Effector CD4-positive, alpha-beta T cell (primary cell): ENCODE data around the gene ARHGAP32.
"Not testable (repeated sequence)": the region's sequence is repeated elsewhere in the genome, so short reads cannot be mapped to it uniquely, and the experiment has no call there.

Experiments used
- DNase-seq: peaks from one replicate; pipeline ENCODE4 v3.0.0-alpha.2; 2020

Gene ARHGAP32

DNA sequence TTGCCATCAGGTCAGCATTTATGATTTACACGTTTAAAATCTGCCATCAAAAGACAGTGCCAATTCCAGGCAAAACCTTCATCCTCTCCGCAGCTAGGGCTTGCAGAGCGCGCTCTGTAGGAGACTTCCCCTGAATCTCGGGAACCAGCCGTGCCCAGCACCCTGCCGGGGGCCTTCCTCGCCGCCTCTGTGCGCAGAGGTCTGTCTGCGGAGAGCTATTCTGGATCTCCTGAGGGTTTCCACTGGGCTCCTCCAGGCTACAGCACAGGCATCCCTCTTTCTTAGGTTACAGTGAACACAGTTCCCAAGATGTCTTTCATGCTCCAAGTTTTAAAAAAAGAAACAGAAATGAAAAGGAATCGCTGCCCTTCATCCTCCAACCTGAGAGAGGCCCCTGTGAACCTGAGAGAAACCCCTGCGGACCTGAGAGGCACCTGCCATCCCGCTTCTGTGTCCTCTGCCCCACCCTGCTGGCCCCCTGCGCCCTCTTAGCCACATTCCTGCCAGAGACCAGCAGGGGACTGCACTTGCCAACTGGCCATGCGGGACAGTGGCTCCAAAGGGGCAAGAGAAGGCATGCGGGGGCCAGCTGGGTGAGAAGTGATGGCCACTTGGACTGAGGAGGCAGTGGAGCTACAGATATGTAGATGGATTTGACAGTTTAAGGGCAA is 265.6 kb downstream of the ARHGAP32 start:
- no peak for DNase-seq

DNA sequence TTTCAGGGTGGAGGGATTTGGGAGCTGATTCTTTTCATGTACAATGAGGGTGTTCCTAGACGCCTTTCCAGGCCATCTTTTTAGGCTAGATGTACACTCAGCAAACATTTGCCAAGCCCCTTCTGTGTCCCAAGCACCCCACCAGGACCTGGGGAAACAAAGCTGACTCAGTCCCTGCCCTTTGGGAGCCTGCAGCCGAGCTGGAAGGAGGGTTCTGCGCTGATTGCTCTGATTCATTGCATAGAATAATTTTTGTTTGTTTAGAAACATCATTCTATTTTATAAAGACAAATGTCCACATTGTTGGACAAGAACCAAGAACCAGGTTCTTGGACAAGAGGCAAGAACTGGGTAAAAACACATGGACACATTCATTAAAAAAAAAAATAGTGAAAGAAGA is 266.1 kb downstream of the ARHGAP32 start:
- DNase-seq = no peak

DNA sequence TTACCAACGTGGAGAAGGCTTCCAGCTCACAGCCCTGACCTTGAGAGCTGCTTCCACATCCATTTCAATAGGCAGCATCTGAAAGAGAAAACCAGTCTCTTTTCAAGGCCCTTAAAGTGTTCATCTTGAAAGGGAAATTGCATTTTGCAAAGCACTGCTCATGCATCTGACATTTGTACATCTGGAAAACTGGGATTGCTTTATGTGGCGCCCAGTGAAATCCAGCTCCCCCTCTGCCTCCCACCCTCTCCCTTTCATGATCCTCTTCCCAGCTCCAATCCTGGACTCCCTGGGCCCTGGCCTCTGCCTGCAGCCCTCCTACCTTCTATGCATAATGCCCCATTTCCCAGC is 266.9 kb downstream of the ARHGAP32 start:
- no peak for DNase-seq

DNA sequence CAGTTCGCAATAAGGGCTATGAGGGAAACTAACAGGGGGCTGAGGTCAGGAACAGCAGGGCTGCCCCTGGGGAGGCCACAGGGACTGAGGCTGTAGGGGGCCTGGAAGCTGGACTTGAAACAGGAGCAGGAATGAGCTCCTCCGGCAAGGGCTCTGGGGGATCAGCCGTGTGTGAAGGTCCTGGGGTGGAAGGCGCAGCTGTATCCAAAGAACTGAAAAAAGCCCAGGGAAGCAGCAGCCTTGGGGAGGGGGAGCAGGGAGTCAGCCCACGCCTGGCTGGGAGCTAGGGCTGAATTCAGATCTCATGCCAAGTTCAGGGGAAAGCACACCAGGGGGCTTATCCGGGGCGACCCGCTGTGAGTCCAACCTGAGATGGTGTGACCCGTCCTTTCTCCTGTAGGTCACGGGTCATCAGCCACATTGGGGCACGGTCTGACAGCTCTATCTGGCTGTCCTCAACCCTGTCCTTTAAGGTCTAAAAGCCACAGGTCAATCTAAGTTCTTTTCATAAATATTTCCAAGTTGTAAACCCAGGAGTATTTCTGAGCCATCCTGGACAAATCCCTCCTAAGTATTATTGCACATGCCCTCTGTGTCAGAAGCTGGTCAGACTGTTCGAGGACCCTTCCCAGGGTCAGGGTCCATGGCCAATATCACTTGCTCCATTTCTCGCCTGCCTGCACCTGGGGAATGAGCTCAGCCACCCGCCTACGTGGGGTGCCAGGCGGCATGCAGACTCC is 267.4 kb downstream of the ARHGAP32 start:
- DNase-seq = no peak

DNA sequence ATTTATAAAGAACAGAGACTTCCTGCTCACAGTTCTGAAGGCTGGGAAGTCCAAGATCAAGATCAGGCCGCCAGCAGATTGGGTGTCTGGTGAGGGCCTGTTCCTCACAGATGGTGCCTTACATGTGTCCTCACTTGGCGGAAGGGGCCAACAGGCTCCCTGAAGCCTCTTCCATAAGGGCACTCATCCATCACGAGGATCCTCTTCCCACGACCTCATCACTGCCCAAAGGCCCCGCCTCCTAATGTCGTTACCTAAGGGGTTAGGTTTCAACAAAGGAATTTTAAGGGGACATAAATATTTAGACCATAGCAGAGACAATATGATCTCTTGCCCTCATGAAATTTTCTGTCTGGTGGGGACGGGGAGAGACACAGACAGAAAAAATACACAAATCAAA is 268.0 kb downstream of the ARHGAP32 start:
- no peak for DNase-seq

DNA sequence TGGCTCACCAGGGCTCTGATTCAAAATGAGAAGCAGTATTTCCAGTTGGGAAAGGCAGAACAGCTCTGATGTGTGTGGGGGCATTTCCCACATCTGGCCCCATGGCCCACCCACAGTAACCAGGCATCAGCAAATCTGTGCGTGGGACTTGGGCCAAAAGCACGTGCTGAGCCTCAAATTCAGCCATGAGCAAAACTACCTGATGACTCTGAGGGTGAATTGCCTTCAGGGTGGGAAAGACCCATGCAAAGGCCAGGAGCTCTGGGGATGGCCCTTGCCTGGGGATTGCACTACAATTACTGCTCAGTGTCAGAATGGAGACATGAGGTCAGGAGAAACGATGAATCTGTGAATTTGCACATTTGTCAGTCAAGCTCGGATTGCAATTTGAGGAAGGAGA is 270.3 kb downstream of the ARHGAP32 start:
- DNase-seq = no peak

DNA sequence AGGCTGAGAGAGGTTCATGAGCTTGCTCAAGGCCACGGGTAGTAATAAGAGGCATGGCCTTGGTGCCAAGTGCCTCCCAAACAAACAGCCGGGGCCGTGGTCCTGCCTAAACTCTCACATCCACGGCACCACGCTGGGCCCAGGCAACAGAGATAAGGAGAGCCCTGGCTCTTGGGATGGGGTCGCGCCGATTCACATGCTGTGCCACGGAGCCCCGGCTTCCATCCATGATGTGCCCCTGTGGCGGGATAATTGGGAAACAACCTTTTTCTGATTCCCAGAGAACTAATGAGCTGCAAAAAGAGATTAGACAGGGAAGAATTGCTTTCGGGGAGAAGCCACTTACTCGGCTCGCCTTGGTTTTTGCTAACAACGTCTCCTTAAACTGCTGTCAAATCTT is 271.5 kb downstream of the ARHGAP32 start:
- DNase-seq = no peak

DNA sequence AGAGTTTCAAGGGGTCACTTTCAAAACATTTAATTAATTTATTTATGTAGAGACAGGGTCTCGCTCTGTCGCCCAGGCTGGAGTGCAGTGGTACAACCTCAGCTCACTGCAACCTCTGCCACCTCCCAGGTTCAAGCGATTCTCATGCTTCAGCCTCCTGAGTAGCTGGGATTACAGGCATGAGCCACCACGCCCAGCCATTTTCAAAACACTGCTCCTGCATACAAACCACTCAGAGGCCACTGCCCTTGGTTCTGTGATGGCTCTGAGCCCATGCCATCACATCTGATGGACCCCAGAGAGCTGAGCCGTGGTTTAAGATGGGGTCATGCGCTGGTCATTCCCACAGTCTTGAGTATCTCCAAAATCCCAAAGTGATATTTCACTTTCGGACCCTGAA is 272.5 kb downstream of the ARHGAP32 start:
- DNase-seq = not testable (repeated sequence)

DNA sequence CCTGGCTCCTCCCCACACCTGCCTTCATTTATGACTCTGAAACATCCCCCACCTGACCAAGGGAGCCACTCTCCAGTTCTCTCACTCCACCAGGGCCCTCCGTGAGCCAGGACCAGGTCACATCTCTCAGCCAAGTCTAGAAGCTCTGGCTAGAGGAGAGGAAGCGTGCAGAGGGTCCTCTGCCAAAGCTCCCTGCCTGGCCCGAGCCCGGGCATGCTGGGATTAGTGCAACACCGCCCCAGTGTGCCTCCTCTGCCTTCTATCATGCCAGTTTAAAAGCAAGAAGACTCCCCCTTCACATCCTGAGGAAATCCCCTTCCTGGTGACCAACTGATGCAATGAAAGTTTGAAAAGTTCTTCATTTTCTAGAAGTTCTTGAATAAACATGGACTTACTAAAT is 272.9 kb downstream of the ARHGAP32 start:
- DNase-seq = no peak

DNA sequence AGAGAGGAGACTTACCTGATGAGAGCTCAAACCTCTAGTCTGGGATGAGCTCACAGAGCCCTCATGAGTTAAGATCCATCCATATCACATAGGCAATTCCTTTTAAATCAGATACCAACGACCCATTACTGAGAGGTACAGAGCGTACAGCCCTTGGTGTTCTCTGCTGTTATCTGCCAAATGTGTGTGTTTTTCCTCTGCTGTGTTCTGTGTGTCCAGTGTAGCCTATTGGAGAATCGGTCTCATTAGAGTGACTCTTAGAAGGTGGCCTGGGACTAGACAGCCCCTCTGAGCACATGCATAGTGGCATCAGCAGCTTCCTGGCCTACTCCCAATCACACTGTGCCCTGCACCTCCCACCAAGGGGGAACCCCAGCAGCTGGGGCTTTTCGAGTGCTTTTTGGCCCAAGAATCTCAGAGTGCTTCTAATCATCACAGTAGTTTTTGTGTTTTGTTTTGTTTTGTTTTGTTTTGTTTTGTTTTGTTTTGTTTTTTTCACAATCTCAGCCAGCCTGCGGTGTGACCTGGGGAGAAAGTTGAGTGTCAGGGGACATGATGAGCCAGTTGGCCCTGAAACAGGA is 274.9 kb downstream of the ARHGAP32 start:
- DNase-seq = no peak

DNA sequence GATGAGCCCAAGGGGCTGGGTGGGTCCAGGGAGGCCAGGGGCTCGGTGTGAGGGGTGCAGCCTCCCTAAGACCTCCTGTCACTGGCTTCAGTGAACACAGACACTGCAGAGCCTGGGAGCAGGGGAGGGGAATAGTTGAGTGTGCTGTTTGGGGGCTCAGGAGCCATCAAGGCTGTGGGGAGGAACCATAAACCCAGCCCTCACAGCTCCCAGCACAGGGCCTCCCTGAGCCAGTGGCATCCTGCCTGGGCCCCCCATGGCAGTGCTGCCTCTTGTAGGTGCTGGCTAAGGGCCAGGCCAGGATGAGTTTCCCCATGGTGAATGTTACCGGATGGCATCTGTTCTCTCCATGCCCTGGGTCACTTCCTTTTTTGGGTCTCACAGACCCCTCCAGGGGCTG is 275.4 kb downstream of the ARHGAP32 start:
- no peak for DNase-seq

DNA sequence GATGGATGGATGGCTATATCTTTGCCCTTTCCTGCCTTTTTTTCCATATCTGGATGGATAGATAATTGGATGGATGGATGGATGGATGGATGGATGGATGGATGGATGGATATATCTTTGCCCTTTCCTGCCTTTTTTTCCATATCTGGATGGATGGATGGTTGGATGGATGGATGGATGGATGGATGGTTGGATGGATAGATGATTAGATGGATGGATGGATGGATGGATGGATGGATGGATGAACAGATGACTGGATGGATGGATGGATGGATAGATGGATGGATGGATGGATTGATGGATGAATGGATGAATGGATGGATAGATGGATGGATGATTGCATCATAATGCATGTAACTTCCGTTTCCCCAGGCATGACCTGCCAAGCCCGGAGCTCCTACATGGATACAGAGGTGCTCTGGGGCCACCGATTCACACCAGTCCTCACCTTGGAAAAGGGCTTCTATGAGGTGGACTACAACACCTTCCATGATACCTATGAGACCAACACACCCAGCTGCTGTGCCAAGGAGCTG is 276.0 kb downstream of the ARHGAP32 start:
- DNase-seq = no peak

DNA sequence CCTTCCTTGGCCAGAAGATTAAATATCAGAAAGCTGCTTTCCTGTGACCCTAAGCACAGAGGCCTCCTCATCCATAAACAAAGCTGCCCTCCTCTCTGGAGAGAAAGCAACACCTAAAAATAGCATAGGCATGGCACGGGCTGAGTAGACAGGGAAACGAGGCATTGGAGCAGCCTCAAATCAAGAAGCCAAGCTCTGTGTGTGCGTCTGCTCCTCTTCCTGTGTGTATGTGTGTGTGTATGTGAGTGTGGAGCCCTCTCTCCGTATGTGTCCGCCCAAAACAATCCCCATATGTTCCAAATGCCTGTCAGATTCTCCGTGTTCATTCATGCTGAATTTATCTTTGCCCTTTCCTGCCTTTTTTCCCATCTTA is 277.0 kb downstream of the ARHGAP32 start:
- DNase-seq = no peak
